Measurements from ENCODE around the gene PANX2. TPM values are rescaled to one million over a fixed set of nuclear protein-coding genes. Genes with fewer than 3 reads are reported as not detected.

The PANX2 gene
- total RNA-seq, 1 experiment from 2014 or later: 0.77 TPM

DNA sequence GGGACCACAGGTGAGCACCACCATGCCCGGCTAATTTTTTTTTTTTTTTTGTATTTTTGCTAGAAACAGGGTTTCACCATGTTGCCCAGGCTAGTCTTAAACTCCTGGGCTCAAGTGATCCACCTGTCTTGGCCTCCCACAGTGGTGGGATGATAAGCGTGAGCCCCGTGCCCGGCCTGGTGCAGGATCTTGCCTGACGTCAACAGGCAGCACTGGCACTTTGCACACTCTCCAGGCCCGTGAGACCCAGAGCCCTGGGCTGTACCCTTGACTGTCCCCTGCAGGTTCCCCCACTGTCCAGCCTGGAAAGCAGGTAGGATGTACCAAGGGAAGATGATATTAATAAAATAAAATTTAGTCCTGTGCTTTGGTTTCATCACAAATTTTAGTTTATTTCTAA is 29.1 kb upstream of the PANX2 start:
- peaks cover 3% of the 10 kb centered on the region for H3K4me1 Mint-ChIP-seq (ENCODE audit: insufficient read depth, unreplicated experiment)
- TF ChIP-seq, protein P1, sequence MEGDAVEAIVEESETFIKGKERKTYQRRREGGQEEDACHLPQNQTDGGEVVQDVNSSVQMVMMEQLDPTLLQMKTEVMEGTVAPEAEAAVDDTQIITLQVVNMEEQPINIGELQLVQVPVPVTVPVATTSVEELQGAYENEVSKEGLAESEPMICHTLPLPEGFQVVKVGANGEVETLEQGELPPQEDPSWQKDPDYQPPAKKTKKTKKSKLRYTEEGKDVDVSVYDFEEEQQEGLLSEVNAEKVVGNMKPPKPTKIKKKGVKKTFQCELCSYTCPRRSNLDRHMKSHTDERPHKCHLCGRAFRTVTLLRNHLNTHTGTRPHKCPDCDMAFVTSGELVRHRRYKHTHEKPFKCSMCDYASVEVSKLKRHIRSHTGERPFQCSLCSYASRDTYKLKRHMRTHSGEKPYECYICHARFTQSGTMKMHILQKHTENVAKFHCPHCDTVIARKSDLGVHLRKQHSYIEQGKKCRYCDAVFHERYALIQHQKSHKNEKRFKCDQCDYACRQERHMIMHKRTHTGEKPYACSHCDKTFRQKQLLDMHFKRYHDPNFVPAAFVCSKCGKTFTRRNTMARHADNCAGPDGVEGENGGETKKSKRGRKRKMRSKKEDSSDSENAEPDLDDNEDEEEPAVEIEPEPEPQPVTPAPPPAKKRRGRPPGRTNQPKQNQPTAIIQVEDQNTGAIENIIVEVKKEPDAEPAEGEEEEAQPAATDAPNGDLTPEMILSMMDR (IDR thresholded peaks at IDR 0.05; ENCODE audit: unreplicated experiment): no peak
- ChIA-PET CTCF (interaction anchor here (0.6 to 2.0 kb wide), 4 partner anchors 15 to 151 kb away, joined by 3 to 8 read pairs (median 6); no protein-coding TSS in a partner anchor), POLR2A (no interaction called here)
- BruUV-seq (replicated peaks): no TSS peak
- H3K4me3 Mint-ChIP-seq (ENCODE audit: unreplicated experiment): no peak overlapping the region
- no peaks in the 10 kb centered on the region for H3K9me3 Mint-ChIP-seq (ENCODE audit: unreplicated experiment)
- no peak for DNase-seq (ENCODE audit: unreplicated experiment)
- no peaks in the 10 kb centered on the region for H3K36me3 Mint-ChIP-seq (ENCODE audit: insufficient read depth, unreplicated experiment)
- intact Hi-C loops (cut with micrococcal nuclease): loop anchor here (10.0 kb wide), 1 partner anchor 353 kb away; no protein-coding TSS in a partner anchor
- H3K27me3 Mint-ChIP-seq (ENCODE audit: insufficient read depth, unreplicated experiment): no peaks in the 10 kb centered on the region
- no peak overlapping the region for H3K27ac Mint-ChIP-seq (ENCODE audit: low read depth, unreplicated experiment)

DNA sequence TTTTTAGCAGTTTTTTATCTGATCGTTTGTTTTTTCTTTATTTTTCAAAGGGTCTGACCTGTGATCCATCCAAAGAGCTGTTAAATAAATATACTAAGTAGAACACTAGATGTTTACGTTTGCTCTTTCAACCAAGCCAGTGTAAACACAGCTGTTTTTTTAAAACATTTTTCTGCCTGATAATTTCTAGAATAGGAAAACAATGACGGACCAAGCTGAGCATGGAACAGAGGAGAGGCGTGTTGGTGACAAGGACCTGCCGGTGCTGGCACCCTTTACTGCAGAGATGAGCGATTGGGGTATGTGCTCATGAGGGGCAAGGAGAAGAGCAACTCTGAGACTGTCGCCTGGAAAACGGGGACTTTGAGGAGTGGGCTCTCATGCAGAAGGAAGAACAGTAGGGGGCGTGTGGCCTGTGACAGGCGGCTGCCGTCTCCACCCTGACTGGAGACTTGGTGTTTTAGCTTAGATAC is 28.6 kb upstream of the PANX2 start:
- no peaks in the 10 kb centered on the region for H3K36me3 Mint-ChIP-seq (ENCODE audit: insufficient read depth, unreplicated experiment)
- no peak overlapping the region for H3K27ac Mint-ChIP-seq (ENCODE audit: low read depth, unreplicated experiment)
- no peaks in the 10 kb centered on the region for H3K27me3 Mint-ChIP-seq (ENCODE audit: insufficient read depth, unreplicated experiment)
- BruUV-seq (replicated peaks): no TSS peak
- ChIA-PET POLR2A (interaction anchor here (1.4 kb wide), 1 partner anchor 22 kb away, joined by 3 read pairs; no protein-coding TSS in a partner anchor), CTCF (interaction anchor here (0.6 to 2.0 kb wide), 5 partner anchors 15 to 151 kb away, joined by 3 to 7 read pairs (median 4); no protein-coding TSS in a partner anchor)
- DNase-seq (ENCODE audit: unreplicated experiment): no peak
- intact Hi-C loops (cut with micrococcal nuclease): loop anchor here (10.0 kb wide), 1 partner anchor 353 kb away; no protein-coding TSS in a partner anchor
- TF ChIP-seq, protein P1 (IDR thresholded peaks at IDR 0.05; ENCODE audit: unreplicated experiment): no peak
- H3K9me3 Mint-ChIP-seq (ENCODE audit: unreplicated experiment): no peaks in the 10 kb centered on the region
- H3K4me1 Mint-ChIP-seq (ENCODE audit: insufficient read depth, unreplicated experiment): peaks cover 4% of the 10 kb centered on the region
- H3K4me3 Mint-ChIP-seq (ENCODE audit: unreplicated experiment): no peak overlapping the region

DNA sequence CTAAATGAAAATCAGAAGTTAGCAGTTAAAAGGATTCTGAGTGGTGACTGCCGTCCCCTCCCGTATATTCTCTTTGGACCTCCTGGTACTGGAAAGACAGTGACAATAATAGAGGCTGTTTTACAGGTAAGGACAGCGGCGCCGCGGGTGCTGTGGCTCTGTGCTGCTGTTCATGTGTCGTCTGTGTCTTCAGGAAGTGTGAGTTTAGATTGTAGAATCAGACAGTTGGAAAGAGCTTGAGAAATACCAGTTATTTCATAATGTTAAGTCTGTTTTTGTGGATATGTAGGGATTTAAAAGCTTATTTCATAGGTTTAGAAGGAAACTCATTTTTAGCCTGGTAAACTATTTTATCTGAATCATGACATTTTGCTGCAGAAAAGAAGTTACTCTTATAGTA is 27.4 kb upstream of the PANX2 start:
- H3K4me3 Mint-ChIP-seq (ENCODE audit: unreplicated experiment): no peak overlapping the region
- BruUV-seq (replicated peaks): no TSS peak
- CTCF ChIA-PET: interaction anchor here (0.7 to 2.0 kb wide), 7 partner anchors 9 to 596 kb away, joined by 3 to 7 read pairs (median 4); no protein-coding TSS in a partner anchor

DNA sequence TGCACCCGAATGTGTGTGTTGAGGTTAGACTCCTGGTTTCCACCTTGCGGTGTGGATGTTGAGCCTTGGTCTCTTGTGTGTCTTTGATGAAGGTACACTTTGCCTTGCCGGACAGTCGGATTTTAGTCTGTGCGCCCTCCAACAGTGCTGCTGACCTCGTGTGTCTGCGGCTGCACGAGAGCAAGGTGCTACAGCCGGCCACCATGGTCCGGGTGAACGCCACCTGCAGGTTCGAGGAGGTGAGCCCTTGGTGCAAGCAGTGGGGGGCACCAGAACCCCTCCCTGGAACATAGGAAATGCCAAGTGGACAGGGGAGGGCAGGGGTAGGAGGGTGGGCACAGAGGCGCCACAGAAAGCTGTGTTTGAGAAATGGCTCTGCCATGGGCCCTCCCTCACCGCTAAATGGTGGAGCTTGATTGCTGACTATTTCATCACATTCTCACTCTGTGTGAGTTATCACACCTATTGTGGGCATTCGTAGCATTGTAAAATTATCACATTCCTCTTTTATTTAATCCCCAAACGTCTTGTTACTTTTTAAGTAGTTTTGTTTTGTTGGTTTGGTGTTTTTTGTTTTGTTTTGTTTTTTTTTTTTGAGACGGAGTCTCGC is 26.4 kb upstream of the PANX2 start:
- H3K4me3 Mint-ChIP-seq (ENCODE audit: unreplicated experiment): no peak overlapping the region
- H3K27me3 Mint-ChIP-seq (ENCODE audit: insufficient read depth, unreplicated experiment): no peaks in the 10 kb centered on the region
- ChIA-PET CTCF (no interaction called here), POLR2A (interaction anchor here (0.5 to 0.7 kb wide), 2 partner anchors 79 to 226 kb away, joined by 3 to 4 read pairs; partner anchors contain the start of genes ALG12 and CRELD2)
- H3K36me3 Mint-ChIP-seq (ENCODE audit: insufficient read depth, unreplicated experiment): no peaks in the 10 kb centered on the region
- BruUV-seq (replicated peaks): no TSS peak
- DNase-seq (ENCODE audit: unreplicated experiment): no peak
- H3K4me1 Mint-ChIP-seq (ENCODE audit: insufficient read depth, unreplicated experiment): peaks cover 7% of the 10 kb centered on the region
- TF ChIP-seq, protein P1 (IDR thresholded peaks at IDR 0.05; ENCODE audit: unreplicated experiment): no peak
- no peak overlapping the region for H3K27ac Mint-ChIP-seq (ENCODE audit: low read depth, unreplicated experiment)
- no peaks in the 10 kb centered on the region for H3K9me3 Mint-ChIP-seq (ENCODE audit: unreplicated experiment)
- intact Hi-C loops (cut with micrococcal nuclease): loop anchor here (10.0 kb wide), 1 partner anchor 351 kb away; no protein-coding TSS in a partner anchor

More for the DNA sequence above, 27.4 kb upstream of the PANX2 start:
- H3K36me3 Mint-ChIP-seq (ENCODE audit: insufficient read depth, unreplicated experiment): no peaks in the 10 kb centered on the region
- no peak for DNase-seq (ENCODE audit: unreplicated experiment)
- TF ChIP-seq, protein P1 (IDR thresholded peaks at IDR 0.05; ENCODE audit: unreplicated experiment): no peak
- POLR2A ChIA-PET: interaction anchor here (0.7 to 1.4 kb wide), 2 partner anchors 14 to 24 kb away, joined by 3 to 5 read pairs; no protein-coding TSS in a partner anchor
- H3K27me3 Mint-ChIP-seq (ENCODE audit: insufficient read depth, unreplicated experiment): no peaks in the 10 kb centered on the region
- intact Hi-C loops (cut with micrococcal nuclease): loop anchor here (10.0 kb wide), 1 partner anchor 352 kb away; no protein-coding TSS in a partner anchor
- no peaks in the 10 kb centered on the region for H3K9me3 Mint-ChIP-seq (ENCODE audit: unreplicated experiment)
- no peak overlapping the region for H3K27ac Mint-ChIP-seq (ENCODE audit: low read depth, unreplicated experiment)
- H3K4me1 Mint-ChIP-seq (ENCODE audit: insufficient read depth, unreplicated experiment): peaks cover 7% of the 10 kb centered on the region

All from MCF 10A (cell line).